K562 (cell line): ENCODE measurements around the gene TMIGD2.

ENCODE experiments used
- CTCF ChIP-seq, 3 experiments: IDR thresholded peaks in 2 of 3; conservative IDR thresholded peaks in 1 of 3; 2 replicates each; pipeline ENCODE4 v1.5.1; 2011 to 2012; ENCODE audit warnings: low read length in 3 of 3, mild to moderate bottlenecking in 3 of 3, control low read depth in 2 of 3, improper control_type of control experiment in 1 of 3, inconsistent platforms in 1 of 3, low read depth in 1 of 3, mixed read lengths in 1 of 3, moderate library complexity in 1 of 3; ENCODE audit not compliant: insufficient read depth in 2 of 3
- E2F1 ChIP-seq: sonication (generic); formaldehyde crosslinking; IDR thresholded peaks from 2 replicates; pipeline ENCODE4 v1.8.1; 2023; ENCODE audit warnings: mild to moderate bottlenecking, missing genetic modification reagents, moderate library complexity
- GABPA ChIP-seq: fragments of 200-800 bp; sonication (Bioruptor generic); conservative IDR thresholded peaks from 2 replicates; pipeline ENCODE4 v1.6.1; 2016; ENCODE audit warnings: low read depth, missing genetic modification characterization, missing compliant biosample characterization
- HNRNPLL ChIP-seq: fragments of 200-400 bp; formaldehyde crosslinking; IDR thresholded peaks from 2 replicates; pipeline ENCODE4 v1.6.1; 2017; ENCODE audit warnings: low read length, low read depth, mild to moderate bottlenecking; ENCODE audit not compliant: poor library complexity, severe bottlenecking
- MEF2A ChIP-seq: IDR thresholded peaks from 2 replicates; pipeline ENCODE4 v1.6.1; 2011; ENCODE audit warnings: low read depth, mild to moderate bottlenecking, low read length, moderate library complexity; ENCODE audit not compliant: control insufficient read depth
- MLX ChIP-seq, 2 experiments: fragments of 450-650 bp in 1 of 2; sonication (generic) in 1 of 2; formaldehyde crosslinking; conservative IDR thresholded peaks; 2 replicates each; pipeline versions ENCODE4 v1.4.0 to v1.8.1; 2020 to 2022; ENCODE audit warnings: mild to moderate bottlenecking in 1 of 2, missing genetic modification reagents in 1 of 2
- NFE2L1 ChIP-seq: fragments of 450-650 bp; IDR thresholded peaks from 2 replicates; pipeline ENCODE4 v1.6.1; 2016; ENCODE audit warnings: missing genetic modification characterization, low read depth, mild to moderate bottlenecking, missing compliant biosample characterization, moderate library complexity, borderline replicate concordance
- PBX2 ChIP-seq, 2 experiments: IDR thresholded peaks in 1 of 2; conservative IDR thresholded peaks in 1 of 2; 2 replicates each; pipeline ENCODE4 v1.6.1; 2016; ENCODE audit warnings: low read depth in 2 of 2, mild to moderate bottlenecking in 1 of 2, missing compliant biosample characterization in 1 of 2, missing genetic modification characterization in 1 of 2, moderate library complexity in 1 of 2
- POLR2A ChIP-seq: fragments of 450-650 bp; conservative IDR thresholded peaks from 2 replicates; pipeline ENCODE4 v1.6.1; 2016
- YY1 ChIP-seq, 3 experiments: IDR thresholded peaks; 2 replicates each; pipeline ENCODE4 v1.6.1; 2011; ENCODE audit warnings: low read length in 2 of 3, mild to moderate bottlenecking in 2 of 3, moderate library complexity in 2 of 3, borderline replicate concordance in 1 of 3, control low read depth in 1 of 3, low read depth in 1 of 3; ENCODE audit not compliant: insufficient read depth in 3 of 3, insufficient replicate concordance in 2 of 3, control insufficient read depth in 1 of 3, insufficient read length in 1 of 3; ENCODE audit errors: extremely low read depth in 1 of 3
- ZBED1 ChIP-seq: IDR thresholded peaks from 2 replicates; pipeline ENCODE4 v1.6.1; 2014
- ZNF41 ChIP-seq: fragments of 250-450 bp; sonication (Bioruptor Pico); conservative IDR thresholded peaks from 2 replicates; pipeline ENCODE4 v1.4.0; 2020; ENCODE audit warnings: mild to moderate bottlenecking
- TF ChIP-seq, protein P1 (sequence below): fragments of 250-450 bp; sonication (Bioruptor Pico); IDR thresholded peaks from 2 replicates; pipeline ENCODE4 v1.4.0; 2020; ENCODE audit warnings: mild to moderate bottlenecking

- TF ChIP-seq HNRNPLL: no peak
- TF ChIP-seq CTCF (IDR thresholded peaks at IDR 0.05 in 2 of 3, conservative IDR thresholded peaks at IDR 0.05 in 1 of 3; ENCODE audit: insufficient read depth in 2 of 3, low read depth in 1 of 3, low read length in 3 of 3): no peak
- no peak for TF ChIP-seq PBX2 (CRISPR knock-in tag; IDR thresholded peaks at IDR 0.05; ENCODE audit: low read depth)
- TF ChIP-seq PBX2 (tag; conservative IDR thresholded peaks at IDR 0.05; ENCODE audit: low read depth): no peak
- TF ChIP-seq POLR2A: no peak
- no peak for TF ChIP-seq ZNF41
- no peak for TF ChIP-seq NFE2L1 (tag)
- TF ChIP-seq, protein P1, sequence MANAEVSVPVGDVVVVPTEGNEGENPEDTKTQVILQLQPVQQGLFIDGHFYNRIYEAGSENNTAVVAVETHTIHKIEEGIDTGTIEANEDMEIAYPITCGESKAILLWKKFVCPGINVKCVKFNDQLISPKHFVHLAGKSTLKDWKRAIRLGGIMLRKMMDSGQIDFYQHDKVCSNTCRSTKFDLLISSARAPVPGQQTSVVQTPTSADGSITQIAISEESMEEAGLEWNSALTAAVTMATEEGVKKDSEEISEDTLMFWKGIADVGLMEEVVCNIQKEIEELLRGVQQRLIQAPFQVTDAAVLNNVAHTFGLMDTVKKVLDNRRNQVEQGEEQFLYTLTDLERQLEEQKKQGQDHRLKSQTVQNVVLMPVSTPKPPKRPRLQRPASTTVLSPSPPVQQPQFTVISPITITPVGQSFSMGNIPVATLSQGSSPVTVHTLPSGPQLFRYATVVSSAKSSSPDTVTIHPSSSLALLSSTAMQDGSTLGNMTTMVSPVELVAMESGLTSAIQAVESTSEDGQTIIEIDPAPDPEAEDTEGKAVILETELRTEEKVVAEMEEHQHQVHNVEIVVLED (CRISPR knock-in tag): no peak
- TF ChIP-seq GABPA (tag): no peak
- TF ChIP-seq YY1 (IDR thresholded peaks at IDR 0.05; ENCODE audit: borderline replicate concordance in 1 of 3, control insufficient read depth in 1 of 3, extremely low read depth in 1 of 3, insufficient read depth in 3 of 3, insufficient read length in 1 of 3, insufficient replicate concordance in 2 of 3, low read depth in 1 of 3, low read length in 2 of 3): no peak
- TF ChIP-seq MEF2A: no peak
- TF ChIP-seq E2F1: no peak
- TF ChIP-seq ZBED1: no peak
- TF ChIP-seq MLX (CRISPR knock-in tag; conservative IDR thresholded peaks at IDR 0.05): no peak
These were observed 20.9 kb upstream of the TMIGD2 start for GRCh38 chr19:4322942-4323665.
